SH-SY5Y (cell line): ENCODE data around the gene MAN1C1.

Experiments
- GATA2 ChIP-seq: IDR thresholded peaks from 2 replicates; pipeline ENCODE4 v1.6.1; 2011; ENCODE audit warnings: mild to moderate bottlenecking, low read depth, low read length
- GATA3 ChIP-seq: IDR thresholded peaks from 2 replicates; pipeline ENCODE4 v1.6.1; 2011; ENCODE audit warnings: low read depth, mild to moderate bottlenecking, low read length, moderate library complexity

- TF ChIP-seq GATA2 (no peak), GATA3 (no peak)
Measured at GRCh38 chr1:25813734-25814471, 197.3 kb downstream of the MAN1C1 start.
